HG03565 (cell line): ENCODE results near the gene PVALEF.

Experiments used
- ATAC-seq: cut with Tn5 transposase; IDR thresholded peaks from one replicate; pipeline ENCODE4 v1.9.1; 2021; ENCODE audit warnings: mild to moderate bottlenecking, moderate library complexity; ENCODE audit not compliant: unreplicated experiment

PVALEF gene

DNA sequence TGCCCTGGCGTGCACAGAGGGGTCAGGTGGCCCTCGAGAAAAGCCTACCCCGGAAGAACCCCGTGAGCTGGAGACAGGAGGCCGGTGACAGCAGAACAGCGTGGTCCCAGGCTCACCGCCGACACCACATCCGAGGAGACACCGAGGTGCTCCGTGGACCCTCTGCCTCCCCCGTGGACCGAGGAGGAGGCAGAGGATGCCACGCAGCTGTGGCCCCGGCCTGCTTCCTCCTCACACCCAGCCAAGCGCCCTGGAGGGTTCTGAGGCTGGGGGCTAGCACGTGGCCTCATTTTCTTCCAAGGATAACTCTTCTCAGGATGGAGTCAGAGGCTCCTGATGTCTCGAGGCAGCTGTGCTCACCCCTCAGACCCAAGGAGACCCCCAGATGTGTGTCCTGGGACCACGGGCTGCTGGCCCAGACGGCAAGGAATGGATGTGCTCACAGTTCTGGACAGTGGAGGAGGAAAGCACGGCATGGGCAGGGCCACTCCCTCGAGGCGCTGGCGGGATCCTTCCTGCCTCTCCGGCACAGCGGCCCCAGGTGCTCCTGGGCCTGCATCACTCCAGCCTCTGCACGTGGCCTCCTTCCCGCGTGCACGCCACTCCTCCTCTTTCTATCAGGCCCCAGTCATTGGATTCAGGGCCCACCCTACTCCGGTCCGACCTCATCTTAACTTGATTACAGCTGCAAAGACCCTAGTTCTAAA is 4.4 kb upstream of the PVALEF start:
- ATAC-seq: no peak

- ATAC-seq: no peak
These were observed 3.8 kb upstream of the PVALEF start for GRCh38 chr17:81161536-81161935.

DNA sequence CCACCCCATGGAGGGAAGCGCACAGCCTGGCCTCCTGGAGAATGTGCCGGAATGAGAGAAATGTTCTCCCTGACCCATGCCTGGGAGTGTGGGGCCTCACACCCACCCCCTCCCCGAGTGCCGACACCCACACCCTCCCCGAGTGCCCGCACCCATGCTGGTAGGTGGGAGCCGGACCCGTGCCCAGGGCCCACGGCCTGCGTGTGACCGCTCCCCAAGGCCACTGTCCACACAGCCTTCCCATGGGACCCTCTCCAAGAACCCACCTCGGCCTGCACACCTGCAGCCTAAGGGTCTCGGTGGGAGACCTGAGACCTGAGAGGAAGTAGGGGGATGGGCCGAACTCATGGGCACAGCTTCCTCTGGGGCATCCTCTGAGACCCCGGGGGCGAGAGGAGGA is 3.3 kb upstream of the PVALEF start:
- no peak for ATAC-seq

- no peak for ATAC-seq
These were observed 2.8 kb upstream of the PVALEF start for GRCh38 chr17:81162491-81162890.

GRCh38 chr17:81163051-81163695 is 2.1 kb upstream of the PVALEF start:
- ATAC-seq: no peak

GRCh38 chr17:81163703-81164370 is 1.5 kb upstream of the PVALEF start:
- ATAC-seq: no peak

DNA sequence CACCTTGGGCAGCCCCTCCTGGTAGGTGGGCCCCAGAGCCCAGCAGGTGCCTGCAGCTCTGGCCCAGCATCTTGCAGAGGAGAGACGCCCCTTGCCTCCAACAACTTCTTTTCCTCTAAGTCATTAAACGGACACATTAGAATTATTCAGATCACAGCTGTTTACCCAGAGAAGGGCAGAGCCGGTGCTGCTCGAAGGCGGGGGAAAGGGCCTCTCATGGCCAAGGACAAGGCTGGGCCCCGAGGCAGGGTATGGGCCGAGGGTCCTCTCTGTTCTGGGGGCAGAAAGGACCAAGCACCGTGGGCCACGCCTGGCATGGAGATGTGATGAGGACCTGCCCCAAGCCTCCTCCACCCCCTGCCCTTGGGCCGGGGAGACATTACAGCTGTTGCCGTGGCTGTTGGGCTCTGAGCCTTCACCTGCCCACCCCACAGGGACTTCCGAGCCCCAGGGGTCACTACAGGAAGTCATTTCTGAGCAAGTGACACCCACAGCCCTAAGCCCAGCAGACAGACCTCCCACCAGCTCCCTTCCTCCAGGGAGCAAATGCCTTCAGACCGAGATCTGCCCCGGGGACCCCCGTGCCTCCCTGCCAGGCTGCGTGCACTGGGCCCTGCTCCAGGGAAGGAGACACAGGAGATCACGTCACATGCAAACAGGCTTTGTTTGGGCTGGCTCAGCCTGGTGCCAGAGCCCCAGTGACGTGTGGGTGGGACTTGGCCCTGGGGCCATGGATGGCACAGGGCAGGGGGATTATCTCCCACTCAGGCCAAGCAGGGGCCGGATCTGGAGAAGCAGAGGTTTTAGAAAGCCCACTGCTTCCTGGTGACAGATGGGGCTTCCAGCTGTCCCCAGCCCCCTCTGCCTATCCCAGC is 699 bp upstream of the PVALEF start:
- ATAC-seq: no peak

- ATAC-seq: no peak
These were observed 756 bp downstream of the PVALEF start, which contains the start of gene AATK for GRCh38 chr17:81166033-81166492. TSS of gene AATK (minus strand) at chr17:81166221. CDS start at chr17:81165992, 229 bp downstream.

DNA sequence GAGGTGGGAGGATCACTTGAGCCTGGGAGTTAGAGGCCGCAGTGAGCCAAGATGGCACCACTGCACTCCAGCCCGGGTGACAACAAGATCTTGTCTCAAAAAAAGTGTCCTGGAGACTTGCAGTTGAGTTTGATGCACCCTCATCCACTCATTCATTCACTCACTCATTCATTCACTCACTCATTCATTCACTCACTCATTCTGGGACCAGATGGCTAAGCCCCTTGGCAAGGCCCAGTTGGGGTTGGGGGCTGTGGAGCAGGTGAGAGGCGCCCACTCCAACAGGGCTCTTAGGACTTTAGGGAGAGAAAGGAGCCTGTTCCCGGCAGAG is 1.9 kb downstream of the PVALEF start:
- no peak for ATAC-seq

- no peak for ATAC-seq
These were observed 2.3 kb downstream of the PVALEF start for GRCh38 chr17:81167638-81168037.

GRCh38 chr17:81169870-81170309 is 4.6 kb downstream of the PVALEF start:
- ATAC-seq: no peak

- ATAC-seq: no peak
These were observed 5.6 kb downstream of the PVALEF start for GRCh38 chr17:81170727-81171494.

DNA sequence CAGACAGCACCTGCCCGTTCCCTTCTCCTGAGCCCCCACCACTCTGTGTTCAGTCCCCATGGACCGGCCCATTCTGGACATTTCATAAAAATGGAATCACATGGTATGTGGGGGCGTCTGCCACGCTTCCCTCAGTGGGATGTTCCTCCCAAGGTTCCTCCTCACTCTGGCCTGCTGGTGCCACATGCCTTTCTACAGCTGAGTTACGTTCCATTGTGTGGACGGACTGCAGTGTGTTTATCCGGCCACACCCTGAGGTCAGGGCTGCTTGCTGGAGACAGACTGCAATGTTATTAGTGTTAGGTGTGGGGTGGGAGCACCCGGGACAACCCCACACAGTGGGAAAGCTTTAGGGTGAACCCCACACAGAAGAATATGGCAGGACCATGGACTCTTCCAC is 6.6 kb downstream of the PVALEF start:
- ATAC-seq: no peak

DNA sequence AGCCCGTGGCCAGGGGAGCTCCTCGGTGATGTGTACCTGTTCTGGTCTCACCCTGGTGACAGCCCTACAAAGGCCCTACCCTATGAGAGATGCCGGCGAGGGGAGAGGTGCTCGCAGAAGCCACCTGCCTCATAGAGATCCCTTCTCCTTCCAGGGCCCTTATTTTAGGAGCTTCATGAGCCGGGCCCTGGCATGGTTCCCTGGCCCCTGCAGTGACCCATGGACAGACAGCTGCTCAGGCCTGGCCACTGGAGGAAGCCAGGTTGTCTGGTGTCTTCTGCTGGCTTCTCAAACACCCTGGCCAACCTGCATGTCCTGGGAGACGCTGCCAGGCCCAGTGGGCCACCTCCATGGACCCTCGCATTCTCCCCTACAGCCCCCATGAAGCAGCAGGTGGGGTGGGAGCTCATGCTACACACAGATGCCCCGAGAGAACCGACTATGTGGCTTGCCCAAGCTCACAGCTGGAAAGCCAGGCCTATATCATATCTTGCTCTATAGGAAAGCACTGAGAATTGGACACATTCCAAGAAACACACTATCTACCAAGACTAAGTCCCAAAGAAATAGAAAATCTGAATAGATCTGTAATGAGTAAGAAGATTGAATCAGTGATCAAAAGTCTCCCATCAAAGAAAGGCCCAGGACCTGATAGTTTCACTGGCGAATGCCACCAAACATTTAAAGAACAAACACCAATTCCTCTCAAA is 7.9 kb downstream of the PVALEF start:
- no peak for ATAC-seq

DNA sequence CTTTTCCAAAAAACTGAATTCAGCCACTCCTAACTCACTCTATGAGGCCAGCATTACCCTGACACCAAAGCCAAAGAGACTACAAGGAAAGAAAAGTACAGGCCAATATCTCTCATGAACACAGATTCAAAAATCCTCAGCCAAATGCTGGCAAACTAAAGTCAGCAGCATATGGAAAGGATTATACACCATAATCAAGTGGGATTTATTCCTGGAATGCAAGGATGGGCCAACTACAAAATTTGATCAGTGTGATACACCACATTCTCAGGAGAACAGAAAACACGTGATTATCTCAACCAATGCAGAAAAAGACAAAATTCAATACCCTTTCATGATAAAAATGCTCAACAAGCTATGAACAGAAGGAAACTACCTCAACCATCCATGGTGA is 8.5 kb downstream of the PVALEF start:
- no peak for ATAC-seq

- ATAC-seq: no peak
These were observed 11.4 kb downstream of the PVALEF start for GRCh38 chr17:81176666-81177065.

DNA sequence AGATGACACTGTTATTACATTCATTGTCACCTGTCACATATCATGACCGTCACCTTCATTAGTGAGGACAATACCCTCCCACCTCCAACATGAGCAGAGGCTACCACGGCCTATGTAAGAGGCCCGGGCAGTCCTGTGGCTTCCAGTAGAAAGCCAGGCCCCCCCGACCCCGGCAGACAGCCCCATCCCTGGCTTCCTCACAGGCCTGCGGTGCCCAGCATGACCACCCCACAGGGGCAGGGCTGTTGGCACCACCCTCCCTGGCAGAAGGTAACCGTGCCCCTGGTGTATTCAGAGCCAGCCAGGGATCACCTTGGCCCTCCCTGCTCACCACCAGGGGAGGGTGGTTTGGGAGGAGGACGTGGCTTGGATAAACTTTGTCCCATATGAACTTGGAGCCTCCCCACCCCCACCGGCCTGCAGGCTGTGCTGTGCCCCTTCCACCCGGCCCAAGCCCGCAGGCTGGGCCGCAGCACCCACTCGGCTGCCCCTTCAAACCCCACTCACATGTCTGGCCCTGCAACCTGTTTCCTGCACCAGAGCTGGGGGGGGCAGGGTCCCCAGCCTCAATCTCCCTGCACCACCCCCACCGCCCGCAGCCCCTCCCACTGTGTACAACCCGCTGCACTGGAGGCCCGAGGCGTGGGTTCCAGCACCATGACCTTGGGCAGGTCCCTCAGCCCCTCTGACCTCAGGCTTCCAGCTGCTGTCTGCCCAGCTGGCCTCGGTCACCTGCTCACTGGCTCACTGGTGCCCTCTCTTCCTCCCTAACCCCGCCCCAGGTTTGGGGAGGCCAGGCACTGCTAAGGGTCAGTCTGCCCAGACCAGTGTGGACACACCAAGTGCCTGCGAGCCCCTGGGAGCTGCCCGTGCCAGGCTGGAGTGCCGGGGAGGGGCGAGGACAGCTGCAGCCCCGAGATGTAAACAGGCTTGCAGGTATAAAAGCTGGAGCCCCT is 13.1 kb downstream of the PVALEF start:
- ATAC-seq: no peak

DNA sequence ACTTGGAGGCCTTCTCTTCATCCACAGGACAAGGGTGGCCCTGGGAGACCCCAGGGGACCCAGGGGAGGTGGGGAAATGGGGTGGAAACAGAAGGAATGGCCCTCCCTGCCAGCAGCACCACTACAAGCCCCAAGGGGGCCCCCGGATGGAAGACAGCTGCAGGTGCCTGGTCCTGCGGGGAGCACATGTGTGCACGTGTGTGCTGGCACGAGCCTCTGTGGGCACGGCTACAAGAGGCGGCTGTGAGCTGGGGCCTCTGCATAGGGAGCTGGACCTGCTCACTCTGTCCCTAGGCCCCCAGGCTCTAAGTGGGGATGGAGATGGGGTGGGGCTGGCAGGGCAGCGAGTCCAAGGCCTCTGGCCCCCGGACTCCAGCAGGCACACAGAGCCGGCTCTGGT is 13.9 kb downstream of the PVALEF start:
- no peak for ATAC-seq

- ATAC-seq: no peak
These were observed 14.6 kb downstream of the PVALEF start for GRCh38 chr17:81179861-81180260.
